ENCODE results near the gene SNX27. TPM values are rescaled to one million over a fixed set of nuclear protein-coding genes. Genes with fewer than 3 reads are reported as not detected.
"Not testable (repeated sequence)": the region's sequence is repeated elsewhere in the genome, so short reads cannot be mapped to it uniquely, and the experiment has no call there.

Gene SNX27
- total RNA-seq, 1 donor from 2014 or later = 33.7 TPM

- intact Hi-C loops (cut with micrococcal nuclease) = no loop called here
- DNase-seq = no peak
- ATAC-seq = no peak
Observed at GRCh38 chr1:151626740-151627334, 15.0 kb downstream of the SNX27 start.

DNA sequence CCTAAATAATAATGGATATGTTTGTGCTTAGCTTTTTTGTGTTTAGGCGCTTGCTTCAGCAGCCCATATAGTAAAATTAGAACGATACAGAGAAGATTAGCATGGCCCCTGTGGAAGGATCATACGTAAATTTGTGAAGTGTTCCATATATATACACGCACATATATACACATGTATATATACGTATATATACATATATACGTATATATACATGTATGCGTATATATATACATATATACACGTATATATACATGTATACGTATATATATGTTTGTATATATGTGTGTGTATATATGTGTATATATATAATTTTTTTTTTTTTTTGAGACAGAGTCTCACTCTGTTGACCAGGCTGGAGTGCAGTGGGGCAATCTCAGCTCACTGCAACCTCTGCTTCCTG, 17.4 kb downstream of the SNX27 start:
- ATAC-seq (no peak), DNase-seq (no peak)
- intact Hi-C loops (cut with micrococcal nuclease) = no loop called here

GRCh38 chr1:151635479-151636072, 23.7 kb downstream of the SNX27 start:
- no peak for ATAC-seq
- intact Hi-C loops (cut with micrococcal nuclease) = no loop called here
- DNase-seq = no peak

- DNase-seq (no peak), ATAC-seq (no peak)
- intact Hi-C loops (cut with micrococcal nuclease) = no loop called here
Observed at GRCh38 chr1:151638074-151638775, 26.4 kb downstream of the SNX27 start.

- intact Hi-C loops (cut with micrococcal nuclease) = no loop called here
- no peak for DNase-seq
- no peak for ATAC-seq
Observed at GRCh38 chr1:151638812-151639211, 27.0 kb downstream of the SNX27 start.

- no peak for ATAC-seq
- intact Hi-C loops (cut with micrococcal nuclease) = no loop called here
- no peak for DNase-seq
Observed at GRCh38 chr1:151639466-151639865, 27.6 kb downstream of the SNX27 start.

GRCh38 chr1:151641229-151641628, 29.4 kb downstream of the SNX27 start:
- intact Hi-C loops (cut with micrococcal nuclease) = no loop called here
- DNase-seq = no peak
- ATAC-seq = no peak

GRCh38 chr1:151643085-151643484, 31.2 kb downstream of the SNX27 start:
- DNase-seq; intact Hi-C loops (cut with micrococcal nuclease); ATAC-seq: not testable (repeated sequence)

GRCh38 chr1:151644001-151644400, 32.2 kb downstream of the SNX27 start:
- no peak for ATAC-seq
- intact Hi-C loops (cut with micrococcal nuclease) = no loop called here
- DNase-seq = no peak

GRCh38 chr1:151653397-151653796, 41.5 kb downstream of the SNX27 start:
- DNase-seq (no peak), ATAC-seq (peak; percentile 58)
- intact Hi-C loops (cut with micrococcal nuclease) = no loop called here

- intact Hi-C loops (cut with micrococcal nuclease) = no loop called here
- ATAC-seq (no peak), DNase-seq (no peak)
Observed at GRCh38 chr1:151655371-151655770, 43.5 kb downstream of the SNX27 start.

- no peak for DNase-seq
- intact Hi-C loops (cut with micrococcal nuclease) = no loop called here
- no peak for ATAC-seq
Observed at GRCh38 chr1:151661751-151662150, 49.9 kb downstream of the SNX27 start.

DNA sequence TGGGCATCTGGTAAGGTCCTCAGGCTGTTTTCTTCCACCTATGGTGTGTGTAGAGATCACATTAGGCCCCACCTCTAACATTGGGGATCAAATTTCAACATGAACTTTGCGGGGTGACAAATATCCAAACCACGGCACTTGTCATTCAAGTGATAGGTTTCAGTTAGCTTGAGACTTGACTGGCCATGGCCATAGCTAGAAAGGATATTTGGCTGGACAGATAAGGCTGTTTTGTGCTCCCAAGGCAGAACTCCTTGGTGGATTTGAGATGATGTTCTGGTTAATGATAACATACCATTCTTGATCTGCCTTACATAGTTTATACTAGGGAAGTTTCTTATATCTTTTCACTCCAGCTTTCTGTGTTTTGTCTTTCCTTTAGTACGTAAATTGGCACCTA, 56.2 kb downstream of the SNX27 start:
- intact Hi-C loops (cut with micrococcal nuclease) = no loop called here
- DNase-seq (no peak), ATAC-seq (no peak)

DNA sequence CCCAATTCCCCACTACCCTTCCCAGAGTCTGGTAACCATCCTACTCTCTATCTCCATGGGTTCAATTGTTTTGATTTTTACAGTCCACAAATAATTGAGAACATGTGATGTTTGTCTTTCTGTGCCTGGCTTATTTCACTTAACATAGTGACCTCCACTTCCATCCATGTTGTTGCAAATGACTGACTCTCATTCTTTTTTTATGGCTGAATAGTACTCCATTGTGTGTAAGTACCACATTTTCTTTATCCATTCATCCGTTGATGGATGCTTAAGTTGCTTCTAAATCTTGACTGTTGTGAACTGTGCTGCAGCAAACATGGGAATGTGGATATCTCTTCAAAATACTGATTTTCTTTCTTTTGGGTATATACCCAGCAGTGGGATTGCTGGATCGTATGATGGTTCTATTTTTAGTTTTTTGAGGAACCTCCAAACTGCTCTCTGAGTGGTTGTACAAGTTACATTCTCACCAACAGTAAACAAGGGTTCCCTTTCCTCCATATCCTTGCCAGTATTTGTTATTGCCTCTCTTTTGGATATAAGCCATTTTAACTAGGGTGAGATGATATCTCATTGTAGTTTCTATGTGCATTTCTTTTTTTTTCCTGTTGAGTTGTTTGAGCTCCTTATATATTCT, 58.3 kb downstream of the SNX27 start:
- intact Hi-C loops (cut with micrococcal nuclease); DNase-seq; ATAC-seq: not testable (repeated sequence)

DNA sequence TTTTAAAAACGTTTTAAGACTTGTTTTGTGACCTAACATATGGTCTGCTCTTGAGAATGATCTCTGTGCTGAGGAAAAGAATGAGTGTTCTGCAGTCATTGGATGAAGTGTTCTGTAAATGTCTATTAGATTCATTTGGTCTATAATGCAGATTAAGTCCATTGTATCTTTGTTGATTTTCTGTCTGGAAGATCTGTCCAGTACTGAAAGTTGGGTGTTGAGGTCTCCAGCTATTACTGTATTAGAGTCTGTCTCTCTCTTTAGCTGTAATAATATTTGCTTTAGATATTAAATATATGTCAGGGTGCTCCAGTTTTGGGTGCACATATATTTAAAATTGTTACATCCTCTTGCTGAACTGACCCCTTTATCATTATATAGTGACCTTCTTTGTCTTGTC, 61.6 kb downstream of the SNX27 start:
- DNase-seq (no peak), ATAC-seq (no peak)
- intact Hi-C loops (cut with micrococcal nuclease) = no loop called here

GRCh38 chr1:151680391-151680790, 68.5 kb downstream of the SNX27 start:
- intact Hi-C loops (cut with micrococcal nuclease) = no loop called here
- no peak for DNase-seq
- no peak for ATAC-seq

GRCh38 chr1:151680826-151681225, 69.0 kb downstream of the SNX27 start:
- intact Hi-C loops (cut with micrococcal nuclease) = no loop called here
- DNase-seq (no peak), ATAC-seq (peak; percentile 37)

- ATAC-seq = no peak
- intact Hi-C loops (cut with micrococcal nuclease) = no loop called here
- DNase-seq = no peak
Observed at GRCh38 chr1:151681923-151682322, 70.1 kb downstream of the SNX27 start.

GRCh38 chr1:151682901-151683300, 71.1 kb downstream of the SNX27 start:
- ATAC-seq = not testable (repeated sequence)

GRCh38 chr1:151684128-151684527, 72.3 kb downstream of the SNX27 start:
- intact Hi-C loops (cut with micrococcal nuclease) = no loop called here
- DNase-seq = no peak
- ATAC-seq = no peak

More at GRCh38 chr1:151682901-151683300, 71.1 kb downstream of the SNX27 start:
- intact Hi-C loops (cut with micrococcal nuclease); DNase-seq: not testable (repeated sequence)

Data from left ventricle myocardium superior (tissue), 1 donor.